K562 (cell line): ENCODE results near the gene PLSCR3.

ENCODE experiments used
- CHD4 ChIP-seq: fragments of 200-600 bp; sonication (generic); IDR thresholded peaks from 3 replicates; pipeline ENCODE4 v1.6.1; 2012; ENCODE audit warnings: low read depth, mild to moderate bottlenecking, mixed read lengths, low read length, inconsistent platforms; ENCODE audit not compliant: insufficient read depth, insufficient replicate concordance, poor library complexity, severe bottlenecking
- CTCF ChIP-seq, 3 experiments: IDR thresholded peaks in 2 of 3; conservative IDR thresholded peaks in 1 of 3; 2 replicates each; pipeline ENCODE4 v1.5.1; 2011 to 2012; ENCODE audit warnings: low read length in 3 of 3, mild to moderate bottlenecking in 3 of 3, control low read depth in 2 of 3, improper control_type of control experiment in 1 of 3, inconsistent platforms in 1 of 3, low read depth in 1 of 3, mixed read lengths in 1 of 3, moderate library complexity in 1 of 3; ENCODE audit not compliant: insufficient read depth in 2 of 3
- ELF1 ChIP-seq: fragments of 200-800 bp; sonication (Bioruptor generic); IDR thresholded peaks from 2 replicates; pipeline ENCODE4 v1.6.1; 2016; ENCODE audit warnings: missing genetic modification characterization, missing compliant biosample characterization
- KLF16 ChIP-seq: IDR thresholded peaks from 2 replicates; pipeline ENCODE4 v1.6.1; 2016; ENCODE audit warnings: antibody characterized with exemption
- RAD21 ChIP-seq, 2 experiments: fragments of 250-450 bp in 1 of 2; fragments of 450-650 bp in 1 of 2; sonication (Bioruptor Pico) in 1 of 2; formaldehyde crosslinking in 1 of 2; IDR thresholded peaks in 1 of 2; conservative IDR thresholded peaks in 1 of 2; 2 replicates each; pipeline versions ENCODE4 v1.4.0 to v1.8.0; 2020 to 2022; ENCODE audit warnings: mild to moderate bottlenecking in 2 of 2, moderate library complexity in 1 of 2
- ZNF584 ChIP-seq: fragments of 200-800 bp; sonication (Bioruptor generic); IDR thresholded peaks from 2 replicates; pipeline ENCODE4 v1.6.1; 2016; ENCODE audit warnings: low read depth, mild to moderate bottlenecking, missing genetic modification characterization, missing compliant biosample characterization

DNA sequence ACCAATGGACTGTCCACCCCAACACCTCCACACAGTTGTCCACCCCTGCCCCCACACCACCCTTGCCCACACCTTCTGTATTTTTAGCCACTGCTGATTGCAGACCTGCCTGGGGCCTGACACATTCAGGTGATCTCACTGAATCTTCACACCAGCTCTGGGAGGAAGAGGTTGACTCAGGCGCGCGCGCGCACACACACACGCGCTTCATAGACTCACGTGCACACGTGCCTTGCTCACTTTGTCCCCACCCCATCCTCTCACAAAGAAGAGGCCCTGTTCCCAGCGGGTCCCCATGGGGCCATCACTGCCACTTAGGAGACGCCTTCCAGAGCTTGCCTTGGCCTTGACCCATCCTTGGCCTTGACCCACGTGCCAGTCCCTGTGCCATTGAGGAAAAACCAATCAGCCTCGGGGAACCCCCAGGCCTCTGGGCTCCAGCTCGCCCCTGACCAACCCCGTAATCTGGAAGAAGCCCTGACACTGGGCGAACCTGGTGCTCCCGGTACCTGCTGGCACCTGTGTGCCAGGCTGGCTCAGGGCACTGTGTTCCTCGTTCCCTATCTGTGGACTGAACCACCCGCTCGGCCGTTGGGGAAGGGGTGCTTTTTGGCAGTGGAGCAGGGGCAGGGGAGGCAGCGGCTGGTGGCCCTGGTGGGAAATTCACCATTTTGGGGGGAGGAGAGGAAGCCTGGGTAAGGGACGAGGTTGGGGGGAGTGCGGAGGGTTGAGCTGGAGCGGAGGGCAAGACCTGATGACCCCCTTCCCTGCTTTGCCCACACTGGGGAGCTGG, 16.5 kb upstream of the PLSCR3 start:
- TF ChIP-seq KLF16 (no peak), ZNF584 (CRISPR knock-in tag) (no peak), CTCF (IDR thresholded peaks at IDR 0.05 in 2 of 3, conservative IDR thresholded peaks at IDR 0.05 in 1 of 3; ENCODE audit: insufficient read depth in 2 of 3, low read depth in 1 of 3, low read length in 3 of 3) (no peak), CHD4 (no peak), ELF1 (tag) (no peak), RAD21 (CRISPR knock-in tag; conservative IDR thresholded peaks at IDR 0.05 in 1 of 2, IDR thresholded peaks at IDR 0.05 in 1 of 2) (no peak)
